Activated CD8-positive, alpha-beta memory T cell treated with anti-CD3 and anti-CD28 coated beads, Interleukin-2, amount 50 U/mL, for 24 hours (primary cell): Measurements from ENCODE around the gene HOXA9.

Experiments used
- DNase-seq: peaks from one replicate; pipeline ENCODE4 v3.0.0-alpha.2; 2020; ENCODE audit errors: extremely low read depth

Gene HOXA9

DNA sequence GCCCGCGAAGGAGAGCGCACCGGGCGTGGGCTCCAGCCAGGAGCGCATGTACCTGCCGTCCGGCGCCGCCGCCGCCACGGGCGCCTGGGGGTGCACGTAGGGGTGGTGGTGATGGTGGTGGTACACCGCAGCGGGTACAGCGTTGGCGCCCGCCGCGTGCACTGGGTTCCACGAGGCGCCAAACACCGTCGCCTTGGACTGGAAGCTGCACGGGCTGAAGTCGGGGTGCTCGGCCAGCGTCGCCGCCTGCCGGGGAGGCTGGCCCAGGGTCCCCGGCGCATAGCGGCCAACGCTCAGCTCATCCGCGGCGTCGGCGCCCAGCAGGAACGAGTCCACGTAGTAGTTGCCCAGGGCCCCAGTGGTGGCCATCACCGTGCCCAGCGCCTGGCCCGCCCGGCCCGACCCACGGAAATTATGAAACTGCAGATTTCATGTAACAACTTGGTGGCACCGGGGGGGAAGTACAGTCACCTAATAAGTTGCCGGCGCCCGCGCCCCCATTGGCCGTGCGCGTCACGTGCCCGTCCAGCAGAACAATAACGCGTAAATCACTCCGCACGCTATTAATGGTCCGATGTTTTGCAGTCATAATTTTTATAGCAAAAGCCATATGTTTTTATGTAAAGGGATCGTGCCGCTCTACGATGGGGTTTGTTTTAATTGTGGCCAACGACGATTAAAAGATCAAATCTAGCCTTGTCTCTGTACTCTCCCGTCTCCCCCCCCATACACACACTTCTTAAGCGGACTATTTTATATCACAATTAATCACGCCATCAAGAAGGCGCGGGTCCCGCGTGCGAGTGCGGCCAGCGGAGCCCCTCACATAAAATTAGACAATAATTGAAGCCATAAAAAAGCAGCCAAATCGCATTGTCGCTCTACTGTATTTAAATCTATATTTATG lies at the start of gene HOXA9:
HOXA9 (minus strand) TSS at position 449 of the 907 bp plus-strand sequence; CDS start at position 369, 80 bp downstream.
- no peak for DNase-seq

DNA sequence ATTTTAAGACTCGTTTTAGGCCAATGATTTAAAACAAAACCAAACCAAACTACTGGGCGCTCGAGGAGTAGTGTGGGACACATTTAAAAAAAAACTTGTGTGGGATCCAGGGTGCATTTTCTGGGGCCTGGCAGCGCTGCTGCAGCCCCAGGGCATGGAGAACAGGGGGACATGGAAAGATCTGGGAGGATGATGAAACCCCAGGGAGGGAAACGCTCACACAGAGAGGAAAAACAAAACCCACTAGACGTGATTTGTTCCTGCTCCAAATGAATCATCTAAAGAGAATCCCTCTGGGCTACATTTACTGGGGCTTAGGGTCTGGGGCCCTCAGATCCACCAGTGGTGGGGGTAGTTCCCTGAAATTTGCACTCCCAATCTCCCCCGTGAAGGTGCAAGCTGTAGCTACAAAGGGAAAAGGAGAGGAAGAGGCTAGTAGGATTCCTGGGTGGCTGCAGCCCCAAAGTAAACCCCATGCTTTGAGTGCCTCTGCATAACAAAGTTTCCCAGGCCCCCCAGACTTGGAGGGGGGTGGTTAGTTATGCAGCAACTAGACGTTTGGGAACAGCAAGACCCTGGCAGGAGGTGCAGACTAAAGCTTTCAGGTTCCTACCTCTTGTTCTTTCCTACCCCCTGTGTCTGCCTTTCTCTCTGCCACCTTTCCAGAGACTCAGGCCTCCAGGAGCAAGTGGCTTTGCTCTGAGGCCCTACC lies 49.1 kb upstream of the HOXA9 start:
- no peak for DNase-seq

DNA sequence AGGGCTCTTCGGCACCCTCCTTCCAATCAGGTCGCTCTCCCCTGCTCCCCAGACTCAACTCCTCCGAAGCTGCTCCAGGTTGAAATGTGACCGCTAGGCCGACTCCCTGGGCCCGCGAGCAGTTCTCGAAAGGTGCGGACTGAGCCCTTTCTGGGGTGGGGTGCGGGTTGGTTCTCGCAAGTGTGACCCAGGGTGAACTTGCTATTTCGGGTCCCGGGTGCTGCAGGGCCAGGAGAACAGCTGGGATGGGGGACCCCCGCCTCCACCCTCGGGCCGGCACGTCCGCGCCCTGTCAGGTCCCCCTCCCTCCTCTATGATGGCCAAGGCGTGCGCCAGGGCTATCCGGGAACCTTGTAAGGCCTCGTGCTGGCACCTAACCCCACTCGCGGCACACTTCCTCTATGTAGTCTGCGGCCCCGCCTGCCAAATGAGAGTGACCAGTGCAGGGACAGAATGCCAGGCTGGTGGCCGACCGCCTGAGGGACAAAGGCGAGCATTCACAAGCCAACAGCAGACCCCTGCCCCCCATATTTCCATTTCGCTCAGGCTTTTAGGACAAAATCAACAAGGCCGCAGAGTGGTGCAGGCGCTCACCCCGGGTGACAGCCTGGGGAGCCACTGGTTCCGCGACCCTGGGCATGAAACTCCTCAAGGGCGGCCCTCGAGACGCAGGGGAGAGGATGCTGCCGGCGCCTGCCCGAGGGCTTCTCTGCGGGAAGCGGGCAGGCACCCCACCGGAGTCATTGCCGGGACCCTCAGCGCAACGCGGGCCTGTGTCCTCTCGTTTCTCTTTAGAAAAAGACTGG lies 48.3 kb upstream of the HOXA9 start:
- no peak for DNase-seq

DNA sequence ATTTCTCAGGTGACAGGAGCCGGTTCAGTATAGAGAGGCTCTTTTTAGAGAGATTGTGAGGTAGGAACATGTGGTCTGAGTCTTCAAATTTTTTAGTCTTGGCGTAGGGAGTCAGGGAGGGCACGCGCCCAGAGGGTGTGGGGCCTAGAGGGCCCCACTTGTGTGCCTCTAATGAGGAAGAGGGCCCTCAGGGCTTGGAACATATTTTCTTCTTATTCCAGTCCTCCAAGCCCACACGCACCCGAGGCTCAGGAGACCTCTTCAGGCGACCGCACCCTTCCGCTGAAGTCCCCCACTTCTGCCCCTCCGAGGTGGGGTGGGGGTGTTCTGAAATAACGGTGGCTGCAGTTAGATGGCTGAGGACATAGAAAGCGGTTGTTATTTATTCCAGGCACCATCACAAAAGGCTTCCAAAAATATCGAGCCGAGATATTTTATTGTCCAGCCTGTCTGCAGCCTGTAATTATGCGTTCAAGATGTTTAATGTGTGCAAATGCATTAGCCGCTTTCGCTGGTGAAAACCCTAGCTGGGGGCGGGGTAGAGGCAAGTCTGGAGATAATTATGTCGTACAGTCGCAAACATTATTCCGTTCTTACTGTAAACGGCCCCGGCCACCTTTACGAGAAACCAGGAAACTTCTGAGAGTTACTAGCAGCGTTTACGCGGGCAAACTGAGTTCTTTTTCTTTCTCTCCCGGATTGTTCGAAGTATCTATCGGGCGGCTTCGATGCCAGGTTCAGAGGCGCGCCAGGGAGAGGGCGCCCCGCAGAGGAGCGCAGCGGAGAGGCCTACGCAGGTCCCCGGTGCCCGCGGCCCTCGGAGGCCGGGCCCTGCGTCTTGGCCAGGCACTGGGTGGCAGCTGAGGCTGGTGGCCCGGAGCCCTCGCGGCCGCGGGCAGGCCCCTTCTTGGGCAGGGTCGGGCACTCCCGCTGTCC lies 47.4 kb upstream of the HOXA9 start:
- DNase-seq = no peak

GRCh38 chr7:27211764-27212204 lies 46.4 kb upstream of the HOXA9 start:
- no peak for DNase-seq

DNA sequence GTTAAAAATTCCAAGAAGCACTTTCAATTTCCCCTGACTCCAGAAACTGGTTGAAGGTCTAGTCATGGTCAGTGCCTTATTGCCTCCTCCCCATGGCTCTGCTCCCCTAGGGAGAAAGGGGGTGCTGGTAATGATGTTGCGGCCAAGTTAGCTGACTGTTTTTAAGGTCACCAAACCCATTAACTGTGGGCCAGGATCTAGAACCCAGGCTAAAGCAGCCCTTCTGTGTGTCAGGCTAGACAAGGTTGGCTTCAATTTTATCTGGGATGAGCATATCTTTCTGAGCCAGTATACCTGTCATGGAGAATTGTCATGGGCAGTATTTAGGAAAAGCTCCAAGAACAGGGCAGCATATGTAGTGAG lies 45.7 kb upstream of the HOXA9 start:
- DNase-seq = no peak

GRCh38 chr7:27210441-27211083 lies 45.2 kb upstream of the HOXA9 start:
- no peak for DNase-seq

DNA sequence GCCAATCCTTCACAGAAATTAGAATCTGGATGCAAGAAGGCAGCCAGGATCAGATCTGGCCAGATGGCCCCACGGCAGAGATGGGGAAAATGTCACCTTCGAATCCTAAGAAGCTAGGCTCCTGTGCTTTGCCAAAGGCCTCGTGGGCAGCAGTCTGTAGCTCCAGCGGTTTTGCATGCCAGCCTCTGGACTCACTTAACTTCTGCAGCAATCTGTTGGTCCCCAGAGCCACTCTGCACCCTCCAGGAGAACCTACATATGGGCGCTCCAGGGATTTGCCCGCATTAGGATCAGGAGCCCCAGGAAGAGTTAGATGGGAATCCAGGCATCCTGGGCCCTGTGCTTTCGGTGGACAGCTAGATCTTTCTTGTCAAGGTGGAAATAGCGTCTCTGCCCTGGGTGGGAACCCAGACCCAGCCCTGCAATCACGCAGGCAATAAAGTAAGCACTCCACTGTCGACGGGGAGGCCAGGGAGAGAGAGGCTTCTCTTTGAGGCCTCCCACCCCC lies 44.6 kb upstream of the HOXA9 start:
- no peak for DNase-seq

DNA sequence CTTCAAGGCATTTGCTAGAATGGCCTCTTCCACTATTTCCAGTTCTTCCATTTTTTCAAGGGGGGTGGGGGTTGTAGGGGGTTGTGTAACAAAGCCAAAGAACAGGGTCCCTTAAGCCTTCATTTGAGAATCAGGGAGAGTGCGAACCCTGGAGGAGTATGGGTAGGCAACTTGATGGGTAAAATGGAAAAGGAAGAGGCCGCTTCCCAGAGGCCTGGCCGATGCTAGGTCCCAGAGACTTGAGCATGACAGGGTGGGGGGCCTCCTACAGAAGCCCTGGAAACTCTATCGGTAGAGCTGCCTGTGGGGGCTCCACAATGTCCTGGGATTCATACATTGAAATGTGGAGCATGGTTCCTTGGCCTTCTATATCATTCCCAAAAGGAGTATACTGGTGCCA lies 43.7 kb upstream of the HOXA9 start:
- no peak for DNase-seq

DNA sequence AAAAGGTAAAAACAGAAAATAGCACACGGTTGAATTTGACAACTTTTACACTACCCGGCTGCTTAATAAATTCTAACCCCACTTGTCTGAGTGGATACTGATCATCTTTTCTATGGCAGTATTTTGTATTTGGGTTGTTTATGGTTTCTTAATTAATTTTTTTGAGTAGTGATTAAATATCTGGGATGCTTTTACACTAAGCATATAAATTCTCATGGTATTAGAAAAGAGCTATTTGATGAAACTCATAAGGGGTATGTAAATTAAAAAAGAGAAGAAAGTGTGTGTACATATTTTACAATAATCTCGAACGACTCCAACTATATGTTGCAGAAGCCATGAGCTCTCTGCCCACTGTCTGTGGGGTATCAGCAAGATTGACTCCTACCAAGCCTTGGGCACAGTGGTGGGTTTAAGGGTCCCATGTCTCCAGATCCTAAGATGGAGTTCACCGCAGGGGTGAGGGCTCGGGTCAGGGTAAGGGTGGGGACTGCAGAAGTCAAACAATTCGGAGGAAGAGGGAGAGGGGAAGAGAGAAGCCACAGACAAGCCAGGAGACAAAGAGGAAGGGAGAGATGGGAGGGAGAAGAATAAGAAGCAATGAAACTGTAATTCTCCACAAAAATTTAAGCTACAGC lies 42.1 kb upstream of the HOXA9 start:
- DNase-seq = no peak

GRCh38 chr7:27205325-27206280 lies 40.3 kb upstream of the HOXA9 start:
- no peak for DNase-seq

DNA sequence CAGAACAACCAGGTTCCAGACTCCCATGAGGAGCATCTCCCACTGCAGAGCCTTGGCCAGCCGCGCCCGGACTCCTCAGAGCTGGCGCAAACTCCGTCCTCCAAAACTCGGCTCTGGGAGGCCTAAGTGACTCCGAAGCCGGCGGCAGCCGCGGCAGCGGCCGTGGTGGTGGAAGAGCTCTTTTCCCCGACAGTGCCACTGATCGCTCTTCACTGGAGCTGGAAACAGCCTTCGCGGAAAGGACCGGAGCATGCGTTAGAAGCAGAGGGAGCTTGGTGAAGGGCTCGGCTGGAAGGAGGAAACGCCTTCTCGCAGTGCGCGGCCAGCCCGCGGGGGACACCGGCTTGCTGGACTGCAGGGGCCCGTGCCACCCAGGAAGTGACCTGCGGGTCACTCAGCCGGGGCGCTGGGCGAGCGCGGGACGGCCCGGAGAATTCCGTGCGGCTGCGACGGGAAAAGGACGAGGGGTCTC lies 39.5 kb upstream of the HOXA9 start:
- DNase-seq = no peak

DNA sequence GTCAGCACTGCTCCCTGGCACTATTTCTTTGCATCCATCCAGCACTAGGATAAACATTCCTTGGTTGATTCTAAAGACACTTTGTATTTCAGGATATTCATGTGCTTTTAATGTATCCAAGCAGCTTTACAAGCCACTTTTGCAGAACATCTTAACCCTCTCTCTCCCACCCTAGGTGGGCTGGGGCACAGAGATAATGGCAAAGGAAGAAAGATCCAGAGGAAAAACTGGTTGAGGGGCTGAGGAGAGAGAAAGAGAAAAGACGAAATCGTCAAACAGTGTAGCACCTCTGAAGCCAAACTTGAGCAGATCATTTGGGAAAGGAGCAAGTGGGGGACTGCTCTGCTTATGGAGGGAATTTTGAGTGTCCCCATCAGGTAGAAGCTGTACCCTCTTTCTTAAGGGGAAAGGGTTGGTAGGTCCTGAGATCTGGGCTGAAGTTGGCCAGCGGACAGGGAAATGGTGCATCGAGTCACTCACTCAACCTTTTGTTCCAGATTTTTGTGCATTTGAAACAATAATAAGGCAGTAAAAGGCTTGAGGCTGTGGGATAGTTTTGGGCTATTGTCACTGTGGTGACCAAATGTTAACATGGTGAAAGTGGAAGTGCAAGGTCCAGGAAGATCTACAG lies 38.7 kb upstream of the HOXA9 start:
- no peak for DNase-seq

DNA sequence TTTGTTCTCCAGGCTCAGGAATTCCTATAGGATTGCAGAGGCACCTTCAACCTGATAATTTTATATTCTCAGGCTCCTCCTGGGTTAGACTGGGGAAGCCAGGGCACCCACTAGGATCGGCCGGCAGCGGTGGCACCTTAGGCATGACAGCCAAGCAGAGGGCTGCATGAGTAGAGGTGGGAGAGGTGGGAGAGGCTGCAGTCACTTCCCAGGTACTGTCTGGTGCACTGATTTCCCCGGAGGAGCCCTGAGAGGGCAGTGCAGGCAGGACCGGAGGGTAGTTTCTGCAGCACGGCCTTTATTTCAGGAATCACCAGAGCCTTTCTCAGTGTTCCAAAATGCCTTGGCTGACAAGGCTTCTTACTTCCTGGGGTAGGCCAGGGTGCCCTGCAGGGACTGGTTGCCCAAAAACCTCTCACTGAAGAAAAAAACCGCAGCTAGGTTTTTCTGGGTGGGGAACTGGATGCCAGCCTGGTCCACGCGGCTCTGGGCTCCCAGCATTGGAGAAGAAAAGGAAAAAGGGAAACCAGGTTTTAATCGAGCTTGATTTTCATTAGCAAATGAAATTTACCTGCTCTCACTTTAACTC lies 38.1 kb upstream of the HOXA9 start:
- DNase-seq = no peak

- no peak for DNase-seq
Observed at GRCh38 chr7:27202862-27203134, 37.5 kb upstream of the HOXA9 start.

- no peak for DNase-seq
Observed at GRCh38 chr7:27202018-27202861, 36.9 kb upstream of the HOXA9 start.

- no peak for DNase-seq
Observed at GRCh38 chr7:27201580-27202017, 36.3 kb upstream of the HOXA9 start.
